ENCODE data around the gene PBLD. TPM values are rescaled to one million over a fixed set of nuclear protein-coding genes. Genes with fewer than 3 reads are reported as not detected.
"Not testable (repeated sequence)": the region's sequence is repeated elsewhere in the genome, so short reads cannot be mapped to it uniquely, and the experiment has no call there.

The PBLD gene
- total RNA-seq, 4 donors from 2014 or later: 5.7 to 9.5 (median 8.0) TPM

DNA sequence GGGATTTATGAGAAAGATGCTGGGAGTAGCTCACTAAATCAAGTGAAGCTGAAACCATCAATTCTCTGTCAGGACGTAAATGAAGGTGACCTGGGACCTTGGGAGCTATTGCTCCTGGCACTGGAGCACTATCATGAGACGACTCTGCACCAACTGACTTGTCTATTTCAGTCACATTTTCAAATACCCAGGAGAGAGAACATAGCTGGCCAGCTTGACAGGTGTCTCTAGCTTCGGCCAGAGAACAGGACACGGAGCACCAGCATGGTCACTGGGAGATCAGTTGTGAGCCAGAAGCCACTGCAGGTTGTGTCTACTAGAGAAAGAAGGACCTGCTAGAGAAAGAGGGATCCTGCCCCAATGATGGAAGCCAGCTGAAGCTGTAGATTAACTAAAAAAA, 83.4 kb downstream of the PBLD start:
- H3K36me3 ChIP-seq: no peaks in the 10 kb centered on the region
- 77 to 83% methylated on average over 4 of the region's 4 CpGs for WGBS, 2 donors (ENCODE audit: low coverage in 1 of 2)
- no peak for ATAC-seq
- H3K4me1 ChIP-seq: no peaks in the 10 kb centered on the region
- H3K4me3 ChIP-seq: no peak overlapping the region
- no peak overlapping the region for H3K27ac ChIP-seq
- no peaks in the 10 kb centered on the region for H3K9me3 ChIP-seq
- no peak for TF ChIP-seq POLR2AphosphoS5 (IDR thresholded peaks at IDR 0.05)
- TF ChIP-seq, protein P1, sequence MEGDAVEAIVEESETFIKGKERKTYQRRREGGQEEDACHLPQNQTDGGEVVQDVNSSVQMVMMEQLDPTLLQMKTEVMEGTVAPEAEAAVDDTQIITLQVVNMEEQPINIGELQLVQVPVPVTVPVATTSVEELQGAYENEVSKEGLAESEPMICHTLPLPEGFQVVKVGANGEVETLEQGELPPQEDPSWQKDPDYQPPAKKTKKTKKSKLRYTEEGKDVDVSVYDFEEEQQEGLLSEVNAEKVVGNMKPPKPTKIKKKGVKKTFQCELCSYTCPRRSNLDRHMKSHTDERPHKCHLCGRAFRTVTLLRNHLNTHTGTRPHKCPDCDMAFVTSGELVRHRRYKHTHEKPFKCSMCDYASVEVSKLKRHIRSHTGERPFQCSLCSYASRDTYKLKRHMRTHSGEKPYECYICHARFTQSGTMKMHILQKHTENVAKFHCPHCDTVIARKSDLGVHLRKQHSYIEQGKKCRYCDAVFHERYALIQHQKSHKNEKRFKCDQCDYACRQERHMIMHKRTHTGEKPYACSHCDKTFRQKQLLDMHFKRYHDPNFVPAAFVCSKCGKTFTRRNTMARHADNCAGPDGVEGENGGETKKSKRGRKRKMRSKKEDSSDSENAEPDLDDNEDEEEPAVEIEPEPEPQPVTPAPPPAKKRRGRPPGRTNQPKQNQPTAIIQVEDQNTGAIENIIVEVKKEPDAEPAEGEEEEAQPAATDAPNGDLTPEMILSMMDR (IDR thresholded peaks at IDR 0.05): no peak
- no peaks in the 10 kb centered on the region for H3K27me3 ChIP-seq

DNA sequence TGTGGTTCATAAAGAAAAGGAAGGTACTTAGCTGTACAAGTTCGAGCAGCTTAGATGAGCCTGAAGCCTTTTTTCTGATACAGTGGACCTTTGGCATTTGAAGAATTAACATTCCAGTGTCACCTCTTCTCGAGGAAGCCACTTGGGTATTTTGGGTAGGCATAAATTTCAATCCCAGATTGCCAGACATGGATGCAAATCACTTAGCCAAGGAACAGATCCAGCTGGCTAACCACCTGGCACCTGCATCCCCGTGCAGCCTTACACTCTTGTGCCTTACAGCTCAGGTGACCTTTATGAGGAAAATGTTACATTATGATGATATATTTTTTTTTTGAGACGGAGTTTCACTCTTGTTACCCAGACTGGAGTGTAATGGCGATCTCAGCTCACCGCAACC, 84.8 kb downstream of the PBLD start:
- TF ChIP-seq, protein P1 (IDR thresholded peaks at IDR 0.05): no peak
- no peak for TF ChIP-seq POLR2A (IDR thresholded peaks at IDR 0.05)
- no peak for TF ChIP-seq POLR2AphosphoS5 (IDR thresholded peaks at IDR 0.05)
- no peak for TF ChIP-seq EP300 (IDR thresholded peaks at IDR 0.05)
- Histone ChIP-seq H3K27ac (no peak overlapping the region), H3K4me1 (no peaks in the 10 kb centered on the region), H3K9me3 (no peaks in the 10 kb centered on the region), H3K27me3 (no peaks in the 10 kb centered on the region), H3K4me3 (no peak overlapping the region), H3K36me3 (no peaks in the 10 kb centered on the region)
- 64 to 87% methylated on average over 4 to 6 of the region's 6 CpGs for WGBS, 2 donors (ENCODE audit: low coverage in 1 of 2)
- ATAC-seq: no peak

GRCh38 chr10:68246397-68246796, 86.3 kb downstream of the PBLD start:
- not testable (repeated sequence) for H3K4me3 ChIP-seq, ATAC-seq
- 98 to 100% methylated on average over 1 to 6 of the region's 7 CpGs for WGBS, 2 donors (ENCODE audit: low coverage in 1 of 2)

DNA sequence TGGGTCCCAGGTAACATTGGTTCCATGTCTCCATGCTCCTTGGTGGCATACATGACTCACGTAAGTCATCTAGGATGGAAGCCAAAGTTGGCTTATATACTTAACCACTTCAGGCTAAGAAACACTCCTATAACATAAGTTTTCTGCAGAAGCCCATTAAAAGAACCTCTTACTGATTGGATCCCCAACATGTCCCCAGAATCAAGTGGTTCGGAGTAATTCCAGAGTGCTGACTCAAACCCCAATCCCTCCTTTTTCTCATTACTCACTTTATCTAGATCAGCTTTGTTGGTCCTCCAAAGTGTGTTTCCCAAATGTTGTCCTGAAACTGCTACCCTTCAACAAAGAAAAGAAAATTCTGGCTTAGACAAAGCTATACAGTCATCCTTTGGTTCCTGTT, 90.7 kb downstream of the PBLD start:
- Histone ChIP-seq H3K4me1 (no peaks in the 10 kb centered on the region), H3K27ac (no peak overlapping the region), H3K36me3 (no peaks in the 10 kb centered on the region), H3K27me3 (no peaks in the 10 kb centered on the region), H3K4me3 (no peak overlapping the region), H3K9me3 (no peaks in the 10 kb centered on the region)
- TF ChIP-seq POLR2AphosphoS5 (IDR thresholded peaks at IDR 0.05) (no peak), POLR2A (IDR thresholded peaks at IDR 0.05) (no peak), EP300 (IDR thresholded peaks at IDR 0.05) (no peak)
- TF ChIP-seq, protein P1 (IDR thresholded peaks at IDR 0.05): no peak
- no peak for ATAC-seq
- 71 to 78% methylated on average over 2 of the region's 2 CpGs for WGBS, 2 donors (ENCODE audit: low coverage in 1 of 2)

More at GRCh38 chr10:68246397-68246796, 86.3 kb downstream of the PBLD start:
- H3K27ac ChIP-seq, H3K27me3 ChIP-seq, H3K9me3 ChIP-seq, H3K36me3 ChIP-seq, H3K4me1 ChIP-seq: not testable (repeated sequence)

GRCh38 chr10:68239596-68240150, 93.1 kb downstream of the PBLD start:
- no peaks in the 10 kb centered on the region for H3K36me3 ChIP-seq
- no peaks in the 10 kb centered on the region for H3K27me3 ChIP-seq
- H3K9me3 ChIP-seq: no peaks in the 10 kb centered on the region
- no peak overlapping the region for H3K4me3 ChIP-seq
- no peaks in the 10 kb centered on the region for H3K4me1 ChIP-seq
- TF ChIP-seq POLR2A (IDR thresholded peaks at IDR 0.05): no peak
- TF ChIP-seq POLR2AphosphoS5 (IDR thresholded peaks at IDR 0.05): no peak
- TF ChIP-seq EP300 (IDR thresholded peaks at IDR 0.05): no peak
- TF ChIP-seq, protein P1 (IDR thresholded peaks at IDR 0.05): no peak
- WGBS, 2 donors (ENCODE audit: low coverage in 1 of 2): 51 to 67% methylated on average over 5 of the region's 5 CpGs
- no peak for ATAC-seq
- H3K27ac ChIP-seq: no peak overlapping the region

All from gastroesophageal sphincter (tissue), 4 donors.